DND-41 (cell line): Measurements from ENCODE around the gene GRWD1.
A peak's percentile ranks its signal among the peaks of the same experiment; 100 is the strongest.
"Not testable (repeated sequence)": the region's sequence is repeated elsewhere in the genome, so short reads cannot be mapped to it uniquely, and the experiment has no call there.

ENCODE experiments used
- ATAC-seq: fragments of 200-7000 bp; cut with Tn5 transposase; 3 replicates; pipeline ENCODE4 v1.9.1; 2021; ENCODE audit warnings: low read depth; ENCODE audit not compliant: insufficient read depth
- DNase-seq: peaks from one replicate; pipeline ENCODE4 v3.0.0-alpha.2; 2020
- H2AFZ ChIP-seq: 2 replicates; pipeline ENCODE4 v1.6.0; 2012; ENCODE audit warnings: low read depth, low read length
- H3K27ac ChIP-seq: 2 replicates; pipeline ENCODE4 v1.5.1; 2012; ENCODE audit warnings: low read length, inconsistent platforms
- H3K27me3 ChIP-seq: fragments of 200-600 bp; sonication (generic); 2 replicates; pipeline ENCODE4 v1.6.0; 2012; ENCODE audit warnings: low read length, mild to moderate bottlenecking, inconsistent platforms; ENCODE audit not compliant: insufficient read depth, poor library complexity
- H3K36me3 ChIP-seq: 2 replicates; pipeline ENCODE4 v1.5.1; 2012; ENCODE audit warnings: low read length, inconsistent platforms; ENCODE audit not compliant: insufficient read depth
- H3K4me1 ChIP-seq: 2 replicates; pipeline ENCODE4 v1.5.1; 2012; ENCODE audit warnings: mild to moderate bottlenecking, low read length; ENCODE audit not compliant: insufficient read depth
- H3K4me2 ChIP-seq: 2 replicates; pipeline ENCODE4 v1.6.0; 2012; ENCODE audit warnings: mild to moderate bottlenecking, moderate library complexity, low read length, inconsistent platforms; ENCODE audit not compliant: insufficient read depth
- H3K4me3 ChIP-seq, 2 experiments: fragments of 200-600 bp in 1 of 2; shearing (Covaris generic) in 1 of 2; 2 replicates each; pipeline ENCODE4 v1.5.1; 2012 to 2016; ENCODE audit warnings: inconsistent platforms in 2 of 2, low read length in 2 of 2, mild to moderate bottlenecking in 2 of 2, low read depth in 1 of 2, moderate library complexity in 1 of 2
- H3K79me2 ChIP-seq: 2 replicates; pipeline ENCODE4 v1.6.0; 2012; ENCODE audit warnings: low read length, inconsistent platforms; ENCODE audit not compliant: insufficient read depth
- H3K9ac ChIP-seq: 2 replicates; pipeline ENCODE4 v1.6.0; 2012; ENCODE audit warnings: low read depth, mild to moderate bottlenecking, inconsistent platforms, low read length, moderate library complexity
- H3K9me3 ChIP-seq: 2 replicates; pipeline ENCODE4 v1.5.1; 2012; ENCODE audit warnings: low read length, moderate library complexity, mild to moderate bottlenecking, inconsistent platforms; ENCODE audit not compliant: insufficient read depth, severe bottlenecking
- H4K20me1 ChIP-seq: 2 replicates; pipeline ENCODE4 v1.6.0; 2012; ENCODE audit warnings: low read length; ENCODE audit not compliant: insufficient read depth
- CTCF ChIP-seq: IDR thresholded peaks from 2 replicates; pipeline ENCODE4 v1.5.1; 2012; ENCODE audit warnings: borderline replicate concordance, low read length, moderate library complexity, mild to moderate bottlenecking; ENCODE audit not compliant: poor library complexity, severe bottlenecking; ENCODE audit errors: extremely low read depth
- EZH2 ChIP-seq: IDR thresholded peaks from 3 replicates; pipeline ENCODE4 v1.6.1; 2012; ENCODE audit warnings: borderline replicate concordance, low read depth, mild to moderate bottlenecking, moderate library complexity, low read length, inconsistent platforms; ENCODE audit not compliant: severe bottlenecking

The GRWD1 gene

DNA sequence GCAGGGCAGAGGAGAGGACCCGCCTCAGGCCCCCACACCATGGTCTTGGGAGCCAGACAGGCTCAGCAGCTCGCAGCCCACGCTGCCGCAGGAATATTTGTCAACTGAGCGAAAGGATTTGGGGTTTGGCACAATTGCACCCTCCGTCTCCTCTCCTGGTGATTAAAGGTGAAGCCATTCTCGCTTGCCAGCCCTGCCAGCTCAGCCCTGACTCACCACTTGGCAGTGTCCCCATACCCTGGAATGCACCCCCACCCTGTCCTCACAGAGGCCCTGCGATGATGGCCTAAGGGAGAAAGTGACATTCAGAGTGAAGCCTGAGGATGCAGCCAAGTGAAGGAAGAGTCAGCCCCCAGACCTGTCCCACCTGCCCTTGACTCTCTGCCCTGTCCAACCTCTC is 42.2 kb downstream of the GRWD1 start:
- H2AFZ ChIP-seq, result no peak overlapping the region
- H3K36me3 ChIP-seq, result no peaks in the 10 kb centered on the region
- DNase-seq, result no peak
- TF ChIP-seq CTCF (no peak), EZH2 (no peak)
- H3K27ac ChIP-seq, result no peak overlapping the region
- H3K4me1 ChIP-seq, result peaks cover 24% of the 10 kb centered on the region
- H3K27me3 ChIP-seq, result no peaks in the 10 kb centered on the region
- no peak for ATAC-seq
- no peak overlapping the region for H3K4me3 ChIP-seq
- no peaks in the 10 kb centered on the region for H3K79me2 ChIP-seq
- no peaks in the 10 kb centered on the region for H3K9me3 ChIP-seq
- peaks cover 7% of the 10 kb centered on the region for H4K20me1 ChIP-seq
- no peak overlapping the region for H3K9ac ChIP-seq
- H3K4me2 ChIP-seq, result no peak overlapping the region

DNA sequence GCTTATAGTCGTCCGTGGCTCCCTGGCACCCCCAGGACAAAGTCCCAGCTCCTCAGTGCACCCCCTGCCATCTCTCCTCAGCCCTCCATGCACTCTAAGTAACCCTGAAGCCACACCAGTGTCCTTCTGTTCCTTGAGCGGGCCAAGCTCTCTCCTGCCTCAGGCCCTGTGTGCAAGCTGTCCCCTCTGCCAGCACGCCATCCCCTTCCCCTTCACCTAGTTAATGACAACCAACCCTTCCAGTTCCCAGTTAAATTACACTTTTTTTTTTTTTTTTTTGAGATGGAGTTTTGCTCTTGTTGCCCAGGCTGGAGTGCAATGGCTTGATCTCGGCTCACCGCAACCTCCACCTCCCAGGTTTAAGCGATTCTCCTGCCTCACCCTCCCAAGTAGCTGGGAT is 42.7 kb downstream of the GRWD1 start:
- not testable (repeated sequence) for H2AFZ ChIP-seq, H3K4me3 ChIP-seq, DNase-seq, H3K27ac ChIP-seq, H4K20me1 ChIP-seq, ATAC-seq, H3K36me3 ChIP-seq, H3K9ac ChIP-seq, H3K4me2 ChIP-seq, H3K27me3 ChIP-seq, H3K79me2 ChIP-seq, H3K9me3 ChIP-seq
- peaks cover 24% of the 10 kb centered on the region for H3K4me1 ChIP-seq

GRCh38 chr19:48489608-48490216 is 43.9 kb downstream of the GRWD1 start:
- H4K20me1 ChIP-seq, result peaks cover 7% of the 10 kb centered on the region
- peaks cover 24% of the 10 kb centered on the region for H3K4me1 ChIP-seq
- H3K36me3 ChIP-seq, result no peaks in the 10 kb centered on the region
- no peak overlapping the region for H2AFZ ChIP-seq
- H3K79me2 ChIP-seq, result no peaks in the 10 kb centered on the region
- no peak overlapping the region for H3K27ac ChIP-seq
- ATAC-seq (peak; percentile 82), DNase-seq (peak; percentile 77)
- no peaks in the 10 kb centered on the region for H3K9me3 ChIP-seq
- H3K9ac ChIP-seq, result no peak overlapping the region
- no peaks in the 10 kb centered on the region for H3K27me3 ChIP-seq
- H3K4me2 ChIP-seq, result no peak overlapping the region
- peak; percentile 96 for TF ChIP-seq CTCF
- no peak for TF ChIP-seq EZH2
- H3K4me3 ChIP-seq, result no peak overlapping the region

- H3K27ac ChIP-seq, result no peak overlapping the region
- no peak overlapping the region; the same call in 1 of the 2 replicates for H2AFZ ChIP-seq
- H3K9ac ChIP-seq, result peak overlapping the region; percentile 7; the same call in 1 of the 2 replicates
- no peaks in the 10 kb centered on the region for H3K27me3 ChIP-seq
- H3K36me3 ChIP-seq, result no peaks in the 10 kb centered on the region
- peaks cover 7% of the 10 kb centered on the region for H4K20me1 ChIP-seq
- peak overlapping the region in 1 of 2 experiments; percentile 23; a peak in 1 of 4 replicates for H3K4me3 ChIP-seq
- TF ChIP-seq EZH2 (no peak), CTCF (no peak)
- peaks cover 24% of the 10 kb centered on the region for H3K4me1 ChIP-seq
- H3K4me2 ChIP-seq, result peak overlapping the region; percentile 57
- DNase-seq, result peak; percentile 80
- H3K79me2 ChIP-seq, result no peaks in the 10 kb centered on the region
- ATAC-seq, result peak; percentile 62
- H3K9me3 ChIP-seq, result no peaks in the 10 kb centered on the region
Measured at GRCh38 chr19:48490981-48491792, 45.4 kb downstream of the GRWD1 start.
